K562 (cell line): ENCODE data around the gene P2RY11. TPM values are rescaled to one million over a fixed set of nuclear protein-coding genes. Genes with fewer than 3 reads are reported as not detected.
A peak's percentile ranks its signal among the peaks of the same experiment; 100 is the strongest.

Experiments
- CBFB ChIP-seq: sonication (generic); formaldehyde crosslinking; IDR thresholded peaks from 2 replicates; pipeline ENCODE4 v1.4.0; 2020; ENCODE audit warnings: mild to moderate bottlenecking, missing genetic modification reagents
- JUNB ChIP-seq: fragments of 450-650 bp; formaldehyde crosslinking; conservative IDR thresholded peaks from 2 replicates; pipeline ENCODE4 v1.4.0; 2020; ENCODE audit warnings: mild to moderate bottlenecking
- KAT8 ChIP-seq: fragments of 450-650 bp; IDR thresholded peaks from 2 replicates; pipeline ENCODE4 v1.6.1; 2016; ENCODE audit warnings: low read depth, mild to moderate bottlenecking
- PATZ1 ChIP-seq: fragments of 250-450 bp; sonication (Bioruptor Pico); IDR thresholded peaks from 2 replicates; pipeline ENCODE4 v1.5.0; 2020; ENCODE audit warnings: mild to moderate bottlenecking, borderline replicate concordance
- RB1 ChIP-seq: fragments of 450-650 bp; IDR thresholded peaks from 2 replicates; pipeline ENCODE4 v1.6.1; 2017; ENCODE audit warnings: low read depth, mild to moderate bottlenecking
- RBM15 ChIP-seq: fragments of 200-400 bp; formaldehyde crosslinking; IDR thresholded peaks from 2 replicates; pipeline ENCODE4 v1.6.1; 2018; ENCODE audit warnings: mild to moderate bottlenecking, low read length, moderate library complexity; ENCODE audit not compliant: insufficient read depth
- USF2 ChIP-seq: sonication (generic); formaldehyde crosslinking; IDR thresholded peaks from 2 replicates; pipeline ENCODE4 v1.5.0; 2020; ENCODE audit warnings: missing genetic modification reagents
- ZNF143 ChIP-seq: sonication (generic); formaldehyde crosslinking; IDR thresholded peaks from 2 replicates; pipeline ENCODE4 v1.9.0; 2022; ENCODE audit warnings: mild to moderate bottlenecking, missing genetic modification reagents
- ZNF175 ChIP-seq: fragments of 200-800 bp; sonication (Bioruptor generic); IDR thresholded peaks from 2 replicates; pipeline ENCODE4 v1.6.1; 2016; ENCODE audit warnings: low read depth, mild to moderate bottlenecking, missing genetic modification characterization, missing compliant biosample characterization
- ZNF639 ChIP-seq, 2 experiments: fragments of 200-800 bp in 1 of 2; sonication (Bioruptor generic) in 1 of 2; sonication (generic) in 1 of 2; formaldehyde crosslinking in 1 of 2; IDR thresholded peaks in 1 of 2; conservative IDR thresholded peaks in 1 of 2; 2 replicates each; pipeline versions ENCODE4 v1.5.0 to v1.6.1; 2016 to 2020; ENCODE audit warnings: missing compliant biosample characterization in 1 of 2, missing genetic modification characterization in 1 of 2, missing genetic modification reagents in 1 of 2
- ZZZ3 ChIP-seq: fragments of 450-650 bp; IDR thresholded peaks from 2 replicates; pipeline ENCODE4 v1.6.1; 2016; ENCODE audit warnings: antibody characterized with exemption, mild to moderate bottlenecking, moderate library complexity
- polyA plus RNA-seq, 8 experiments: library from polyadenylated mRNA; depleted of rRNA in 4 of 8; stranded (reverse) in 5 of 8; unstranded in 3 of 8; fragments of >200 nt; fragmentation: Nextera tagmentation in 2 of 8; fragmentation: Illumina TruSeq in 1 of 8; extraction: Ambion mirVana in 2 of 8; extraction: Trizol in 1 of 8; gene quantifications; 2 replicates each; pipeline versions ENCODE4 v1.2.1 to v1.2.3, GENCODE V29; 2011 to 2014; ENCODE audit warnings: inconsistent platforms in 1 of 8, missing spikeins in 1 of 8
- total RNA-seq, 7 experiments: library from RNA; depleted of rRNA in 6 of 7; stranded (reverse); fragments of >200 nt in 6 of 7; fragmentation: Illumina TruSeq in 2 of 7; extraction: Trizol in 2 of 7; gene quantifications; 2 replicates each; pipeline versions ENCODE4 v1.2.1 to v1.2.3, GENCODE V29; 2011 to 2021; ENCODE audit warnings: low replicate concordance in 1 of 7

Gene P2RY11
- total and polyA plus RNA-seq, 9 of the 15 experiments (the other 6 are each of a cell fraction or from before 2014, with no cell fraction given): 0.03 to 10.1 (median 1.5) TPM

- TF ChIP-seq ZNF639 (CRISPR knock-in tag; conservative IDR thresholded peaks at IDR 0.05 in 1 of 2, IDR thresholded peaks at IDR 0.05 in 1 of 2) (peak in 1 of 2 experiments; percentile 57; a peak in 2 of 4 replicates), ZZZ3 (no peak), RB1 (0 out of 2 replicates have a peak, but pooled peaks have one; percentile 80), PATZ1 (CRISPR knock-in tag) (no peak), CBFB (CRISPR knock-in tag) (no peak; the same call in 1 of the 2 replicates), RBM15 (no peak), KAT8 (no peak), USF2 (CRISPR knock-in tag) (no peak), ZNF175 (CRISPR knock-in tag) (no peak; the same call in none of the 2 replicates), JUNB (CRISPR knock-in tag) (no peak), ZNF143 (CRISPR knock-in tag) (no peak)
Measured at GRCh38 chr19:10095948-10096614, 15.4 kb upstream of the P2RY11 start (continued).
